Liver (tissue), 9 donors: ENCODE measurements around the gene GATA2. TPM values are rescaled to one million over a fixed set of nuclear protein-coding genes. Genes with fewer than 3 reads are reported as not detected.

Experiments
- DNase-seq: peaks from one replicate; pipeline ENCODE4 v3.0.0-alpha.2; 2017; ENCODE audit warnings: low spot score
- H3K27ac ChIP-seq, 2 donors: one replicate each; pipeline ENCODE4 v1.7.0; 2013; ENCODE audit warnings: inconsistent platforms in 2 of 2, low read length in 2 of 2, control low read depth in 1 of 2, low read depth in 1 of 2, mild to moderate bottlenecking in 1 of 2
- H3K27me3 ChIP-seq, 4 donors: one replicate each; pipeline versions ENCODE4 v1.6.1 to v1.7.0; 2013; ENCODE audit warnings: low read length in 3 of 4, inconsistent platforms in 1 of 4, mild to moderate bottlenecking in 1 of 4, moderate library complexity in 1 of 4; ENCODE audit not compliant: control insufficient read depth in 4 of 4, insufficient read depth in 4 of 4
- H3K36me3 ChIP-seq, 4 donors: one replicate each; pipeline versions ENCODE4 v1.6.1 to v1.7.0; 2013; ENCODE audit warnings: low read length in 3 of 4, mild to moderate bottlenecking in 3 of 4, low read depth in 1 of 4, moderate library complexity in 1 of 4; ENCODE audit not compliant: control insufficient read depth in 4 of 4, insufficient read depth in 3 of 4
- H3K4me1 ChIP-seq, 4 donors: one replicate each; pipeline versions ENCODE4 v1.6.1 to v1.7.0; 2013; ENCODE audit warnings: low read length in 3 of 4, mild to moderate bottlenecking in 3 of 4, moderate library complexity in 1 of 4; ENCODE audit not compliant: control insufficient read depth in 4 of 4, insufficient read depth in 4 of 4
- H3K4me3 ChIP-seq, 3 donors: one replicate each; pipeline versions ENCODE4 v1.6.1 to v1.7.0; 2013; ENCODE audit warnings: low read length in 3 of 3, control low read depth in 1 of 3, low read depth in 1 of 3, mild to moderate bottlenecking in 1 of 3
- H3K9ac ChIP-seq, 2 donors: one replicate each; pipeline ENCODE4 v1.7.0; 2013; ENCODE audit warnings: low read length in 2 of 2, mild to moderate bottlenecking in 2 of 2, moderate library complexity in 2 of 2, control low read depth in 1 of 2, low read depth in 1 of 2
- H3K9me3 ChIP-seq, 4 donors: one replicate each; pipeline versions ENCODE4 v1.6.1 to v1.7.0; 2013; ENCODE audit warnings: low read length in 3 of 4; ENCODE audit not compliant: control insufficient read depth in 4 of 4
- EGR1 ChIP-seq, 2 donors: IDR thresholded peaks; 2 replicates each; pipeline ENCODE4 v1.6.1; 2016 to 2018; ENCODE audit warnings: antibody characterized with exemption in 2 of 2, low read depth in 2 of 2
- FOXA1 ChIP-seq: IDR thresholded peaks from 2 replicates; pipeline ENCODE4 v1.6.1; 2016; ENCODE audit warnings: antibody characterized with exemption
- FOXA2 ChIP-seq: IDR thresholded peaks from 2 replicates; pipeline ENCODE4 v1.6.1; 2016; ENCODE audit warnings: antibody characterized with exemption
- GABPA ChIP-seq, 2 donors: IDR thresholded peaks in 1 of 2; conservative IDR thresholded peaks in 1 of 2; 2 replicates each; pipeline ENCODE4 v1.6.1; 2016; ENCODE audit warnings: antibody characterized with exemption in 2 of 2, mild to moderate bottlenecking in 1 of 2, moderate library complexity in 1 of 2
- HNF4A ChIP-seq, 2 donors: conservative IDR thresholded peaks; 2 replicates each; pipeline ENCODE4 v1.6.1; 2016; ENCODE audit warnings: antibody characterized with exemption in 2 of 2, mild to moderate bottlenecking in 2 of 2
- HNF4G ChIP-seq: IDR thresholded peaks from 2 replicates; pipeline ENCODE4 v1.6.1; 2016; ENCODE audit warnings: antibody characterized with exemption
- JUND ChIP-seq, 2 donors: IDR thresholded peaks; 2 replicates each; pipeline ENCODE4 v1.6.1; 2016; ENCODE audit warnings: antibody characterized with exemption in 2 of 2
- RAD21 ChIP-seq, 2 donors: IDR thresholded peaks; 2 replicates each; pipeline ENCODE4 v1.6.1; 2016; ENCODE audit warnings: antibody characterized with exemption in 2 of 2, mild to moderate bottlenecking in 2 of 2
- RXRA ChIP-seq, 2 donors: IDR thresholded peaks; 2 replicates each; pipeline ENCODE4 v1.6.1; 2017 to 2018; ENCODE audit warnings: antibody characterized with exemption in 2 of 2, mild to moderate bottlenecking in 1 of 2
- TAF1 ChIP-seq: conservative IDR thresholded peaks from 2 replicates; pipeline ENCODE4 v1.6.1; 2016; ENCODE audit warnings: antibody characterized with exemption, mild to moderate bottlenecking
- YY1 ChIP-seq: IDR thresholded peaks from 2 replicates; pipeline ENCODE4 v1.6.1; 2016; ENCODE audit warnings: antibody characterized with exemption, mild to moderate bottlenecking
- WGBS: extraction: QIAGEN DNeasy Blood & Tissue Kit; methylation state at CpG from one replicate; pipeline ENCODE4 v1.1.7; 2013; 5-methylcytosine and 5-hydroxymethylcytosine counted together
- polyA plus RNA-seq, 2 donors: library from polyadenylated mRNA; stranded (reverse) in 1 of 2; unstranded in 1 of 2; fragments of 200-250 nt in 1 of 2; fragments of >200 nt in 1 of 2; fragmentation: Nextera tagmentation in 1 of 2; extraction: Ambion mirVana in 1 of 2; gene quantifications; one replicate each; pipeline versions ENCODE4 v1.2.1 to v1.2.3, GENCODE V29; 2013 to 2015
- total RNA-seq, 2 donors: library from RNA; depleted of rRNA; stranded (reverse); fragments of >200 nt; gene quantifications; one replicate each; pipeline ENCODE4 v1.2.3, GENCODE V29; 2014
- TF ChIP-seq, protein P1 (sequence below): IDR thresholded peaks from 2 replicates; pipeline ENCODE4 v1.6.1; 2016; ENCODE audit warnings: antibody characterized with exemption
- TF ChIP-seq, protein P2 (sequence below): IDR thresholded peaks from 2 replicates; pipeline ENCODE4 v1.6.1; 2016; ENCODE audit warnings: antibody characterized with exemption
- TF ChIP-seq, protein P3 (sequence below): IDR thresholded peaks from 2 replicates; pipeline ENCODE4 v1.6.1; 2016; ENCODE audit warnings: antibody characterized with exemption, mild to moderate bottlenecking
- TF ChIP-seq, protein P4 (sequence below): IDR thresholded peaks from 2 replicates; pipeline ENCODE4 v1.6.1; 2016; ENCODE audit warnings: antibody characterized with exemption
- TF ChIP-seq, protein P5 (sequence below): fragments of 150-350 bp; IDR thresholded peaks from 2 replicates; pipeline ENCODE4 v1.5.1; 2017; ENCODE audit warnings: improper control_type of control experiment, low read depth, low read length; ENCODE audit not compliant: missing input control
- donor health status: healthy.
- donor health status: healthy.
- donor health status: healthy.
- donor health status: healthy.
- donor health status: healthy.

GATA2 gene
- total and polyA plus RNA-seq, 4 donors, result 0.25 to 2.8 (median 0.54) TPM

DNA sequence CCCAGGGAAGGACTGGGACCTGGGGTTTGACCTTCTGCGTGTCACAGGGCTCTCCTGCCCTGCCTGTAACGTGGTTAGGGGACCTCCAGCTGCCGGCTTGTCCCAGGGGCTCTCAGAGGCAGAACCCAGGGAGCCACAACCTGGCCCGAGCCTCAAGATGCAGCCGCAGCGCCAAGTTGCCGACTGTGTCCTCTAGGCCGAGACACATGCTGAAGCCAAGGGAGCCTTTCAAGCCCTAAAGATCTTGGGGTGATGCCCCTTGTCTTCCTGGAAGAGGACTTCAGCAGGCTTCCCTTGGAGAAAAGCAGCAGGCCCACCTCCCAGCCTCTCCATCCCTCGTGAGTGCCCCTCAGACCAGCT, 33.6 kb downstream of the GATA2 start:
- Histone ChIP-seq H3K27ac (no peak overlapping the region), H3K9me3 (no peaks in the 10 kb centered on the region), H3K36me3 (no peaks in the 10 kb centered on the region), H3K27me3 (peaks cover 0 to 2% (median under 1%) of the 10 kb centered on the region in 4 donors), H3K4me1 (no peaks in the 10 kb centered on the region), H3K9ac (no peak overlapping the region), H3K4me3 (no peak overlapping the region)
- no peak for DNase-seq
- TF ChIP-seq TAF1 (no peak), RXRA (IDR thresholded peaks at IDR 0.05) (no peak), FOXA1 (no peak), JUND (IDR thresholded peaks at IDR 0.05) (no peak), EGR1 (IDR thresholded peaks at IDR 0.05; ENCODE audit: low read depth in 2 of 2) (no peak), RAD21 (IDR thresholded peaks at IDR 0.05) (no peak), HNF4G (no peak), GABPA (IDR thresholded peaks at IDR 0.05 in 1 of 2, conservative IDR thresholded peaks at IDR 0.05 in 1 of 2) (no peak), HNF4A (conservative IDR thresholded peaks at IDR 0.05) (no peak)
- TF ChIP-seq, protein P1, sequence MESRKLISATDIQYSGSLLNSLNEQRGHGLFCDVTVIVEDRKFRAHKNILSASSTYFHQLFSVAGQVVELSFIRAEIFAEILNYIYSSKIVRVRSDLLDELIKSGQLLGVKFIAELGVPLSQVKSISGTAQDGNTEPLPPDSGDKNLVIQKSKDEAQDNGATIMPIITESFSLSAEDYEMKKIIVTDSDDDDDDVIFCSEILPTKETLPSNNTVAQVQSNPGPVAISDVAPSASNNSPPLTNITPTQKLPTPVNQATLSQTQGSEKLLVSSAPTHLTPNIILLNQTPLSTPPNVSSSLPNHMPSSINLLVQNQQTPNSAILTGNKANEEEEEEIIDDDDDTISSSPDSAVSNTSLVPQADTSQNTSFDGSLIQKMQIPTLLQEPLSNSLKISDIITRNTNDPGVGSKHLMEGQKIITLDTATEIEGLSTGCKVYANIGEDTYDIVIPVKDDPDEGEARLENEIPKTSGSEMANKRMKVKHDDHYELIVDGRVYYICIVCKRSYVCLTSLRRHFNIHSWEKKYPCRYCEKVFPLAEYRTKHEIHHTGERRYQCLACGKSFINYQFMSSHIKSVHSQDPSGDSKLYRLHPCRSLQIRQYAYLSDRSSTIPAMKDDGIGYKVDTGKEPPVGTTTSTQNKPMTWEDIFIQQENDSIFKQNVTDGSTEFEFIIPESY, result no peak
- TF ChIP-seq, protein P2, sequence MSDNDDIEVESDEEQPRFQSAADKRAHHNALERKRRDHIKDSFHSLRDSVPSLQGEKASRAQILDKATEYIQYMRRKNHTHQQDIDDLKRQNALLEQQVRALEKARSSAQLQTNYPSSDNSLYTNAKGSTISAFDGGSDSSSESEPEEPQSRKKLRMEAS, result no peak
- TF ChIP-seq, protein P3, sequence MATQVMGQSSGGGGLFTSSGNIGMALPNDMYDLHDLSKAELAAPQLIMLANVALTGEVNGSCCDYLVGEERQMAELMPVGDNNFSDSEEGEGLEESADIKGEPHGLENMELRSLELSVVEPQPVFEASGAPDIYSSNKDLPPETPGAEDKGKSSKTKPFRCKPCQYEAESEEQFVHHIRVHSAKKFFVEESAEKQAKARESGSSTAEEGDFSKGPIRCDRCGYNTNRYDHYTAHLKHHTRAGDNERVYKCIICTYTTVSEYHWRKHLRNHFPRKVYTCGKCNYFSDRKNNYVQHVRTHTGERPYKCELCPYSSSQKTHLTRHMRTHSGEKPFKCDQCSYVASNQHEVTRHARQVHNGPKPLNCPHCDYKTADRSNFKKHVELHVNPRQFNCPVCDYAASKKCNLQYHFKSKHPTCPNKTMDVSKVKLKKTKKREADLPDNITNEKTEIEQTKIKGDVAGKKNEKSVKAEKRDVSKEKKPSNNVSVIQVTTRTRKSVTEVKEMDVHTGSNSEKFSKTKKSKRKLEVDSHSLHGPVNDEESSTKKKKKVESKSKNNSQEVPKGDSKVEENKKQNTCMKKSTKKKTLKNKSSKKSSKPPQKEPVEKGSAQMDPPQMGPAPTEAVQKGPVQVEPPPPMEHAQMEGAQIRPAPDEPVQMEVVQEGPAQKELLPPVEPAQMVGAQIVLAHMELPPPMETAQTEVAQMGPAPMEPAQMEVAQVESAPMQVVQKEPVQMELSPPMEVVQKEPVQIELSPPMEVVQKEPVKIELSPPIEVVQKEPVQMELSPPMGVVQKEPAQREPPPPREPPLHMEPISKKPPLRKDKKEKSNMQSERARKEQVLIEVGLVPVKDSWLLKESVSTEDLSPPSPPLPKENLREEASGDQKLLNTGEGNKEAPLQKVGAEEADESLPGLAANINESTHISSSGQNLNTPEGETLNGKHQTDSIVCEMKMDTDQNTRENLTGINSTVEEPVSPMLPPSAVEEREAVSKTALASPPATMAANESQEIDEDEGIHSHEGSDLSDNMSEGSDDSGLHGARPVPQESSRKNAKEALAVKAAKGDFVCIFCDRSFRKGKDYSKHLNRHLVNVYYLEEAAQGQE, result no peak
- TF ChIP-seq, protein P4, sequence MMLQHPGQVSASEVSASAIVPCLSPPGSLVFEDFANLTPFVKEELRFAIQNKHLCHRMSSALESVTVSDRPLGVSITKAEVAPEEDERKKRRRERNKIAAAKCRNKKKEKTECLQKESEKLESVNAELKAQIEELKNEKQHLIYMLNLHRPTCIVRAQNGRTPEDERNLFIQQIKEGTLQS, result no peak
- TF ChIP-seq, protein P5, sequence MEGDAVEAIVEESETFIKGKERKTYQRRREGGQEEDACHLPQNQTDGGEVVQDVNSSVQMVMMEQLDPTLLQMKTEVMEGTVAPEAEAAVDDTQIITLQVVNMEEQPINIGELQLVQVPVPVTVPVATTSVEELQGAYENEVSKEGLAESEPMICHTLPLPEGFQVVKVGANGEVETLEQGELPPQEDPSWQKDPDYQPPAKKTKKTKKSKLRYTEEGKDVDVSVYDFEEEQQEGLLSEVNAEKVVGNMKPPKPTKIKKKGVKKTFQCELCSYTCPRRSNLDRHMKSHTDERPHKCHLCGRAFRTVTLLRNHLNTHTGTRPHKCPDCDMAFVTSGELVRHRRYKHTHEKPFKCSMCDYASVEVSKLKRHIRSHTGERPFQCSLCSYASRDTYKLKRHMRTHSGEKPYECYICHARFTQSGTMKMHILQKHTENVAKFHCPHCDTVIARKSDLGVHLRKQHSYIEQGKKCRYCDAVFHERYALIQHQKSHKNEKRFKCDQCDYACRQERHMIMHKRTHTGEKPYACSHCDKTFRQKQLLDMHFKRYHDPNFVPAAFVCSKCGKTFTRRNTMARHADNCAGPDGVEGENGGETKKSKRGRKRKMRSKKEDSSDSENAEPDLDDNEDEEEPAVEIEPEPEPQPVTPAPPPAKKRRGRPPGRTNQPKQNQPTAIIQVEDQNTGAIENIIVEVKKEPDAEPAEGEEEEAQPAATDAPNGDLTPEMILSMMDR, result no peak
- WGBS, result 89% methylated on average over 9 of the region's 9 CpGs

DNA sequence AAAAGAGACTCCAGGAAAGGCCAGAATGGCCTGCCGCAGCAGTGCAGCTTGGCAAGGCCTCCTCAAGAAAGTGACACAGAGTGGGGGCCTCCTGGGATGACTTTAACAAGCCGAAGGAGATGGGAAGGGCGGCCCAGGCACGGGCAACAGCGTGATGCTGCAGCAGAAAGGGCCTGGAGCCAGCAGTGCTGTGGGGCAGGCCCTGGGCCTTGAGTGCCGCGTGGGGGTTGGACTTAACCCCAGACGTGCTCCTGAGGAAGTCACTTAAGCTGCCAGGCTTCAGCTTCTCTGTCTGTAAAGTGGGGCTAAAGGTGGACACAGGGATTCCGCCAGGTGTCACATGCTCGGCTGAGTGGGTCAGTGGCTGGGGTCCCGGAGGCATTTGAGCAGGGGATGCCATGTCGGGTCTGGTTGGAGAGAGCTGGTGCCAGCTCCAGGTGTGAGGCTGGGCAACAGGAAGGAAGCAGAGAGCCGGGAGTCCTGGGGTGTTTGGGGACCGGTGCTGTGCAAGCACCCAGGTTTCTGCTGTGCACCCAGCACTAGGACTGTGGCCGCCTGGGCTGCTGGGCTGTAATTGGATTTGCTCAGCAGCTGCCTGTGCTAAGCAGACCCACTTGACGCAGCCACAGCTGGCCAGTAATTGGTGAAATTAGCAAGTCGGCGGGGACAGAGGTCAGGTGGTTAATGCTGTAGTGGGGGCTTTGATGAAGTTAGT, 34.1 kb downstream of the GATA2 start:
- Histone ChIP-seq H3K4me3 (no peak overlapping the region), H3K27me3 (peaks cover 0 to 2% (median under 1%) of the 10 kb centered on the region in 4 donors), H3K9me3 (no peaks in the 10 kb centered on the region), H3K9ac (no peak overlapping the region), H3K27ac (no peak overlapping the region), H3K36me3 (no peaks in the 10 kb centered on the region), H3K4me1 (no peaks in the 10 kb centered on the region)
- 85% methylated on average over 18 of the region's 18 CpGs for WGBS
- DNase-seq, result no peak
- no peak for TF ChIP-seq JUND (IDR thresholded peaks at IDR 0.05)
- no peak for TF ChIP-seq GABPA (IDR thresholded peaks at IDR 0.05 in 1 of 2, conservative IDR thresholded peaks at IDR 0.05 in 1 of 2)
- no peak for TF ChIP-seq YY1
- TF ChIP-seq RXRA (IDR thresholded peaks at IDR 0.05), result no peak
- TF ChIP-seq, protein P2, result no peak
- TF ChIP-seq TAF1, result no peak
- TF ChIP-seq HNF4G, result no peak
- no peak for TF ChIP-seq RAD21 (IDR thresholded peaks at IDR 0.05)
- TF ChIP-seq FOXA2, result no peak
- TF ChIP-seq, protein P3, result no peak
- TF ChIP-seq, protein P4, result no peak
- TF ChIP-seq FOXA1, result no peak
- TF ChIP-seq HNF4A (conservative IDR thresholded peaks at IDR 0.05), result no peak
